ENCODE data around the gene SNAPC1.

DNA sequence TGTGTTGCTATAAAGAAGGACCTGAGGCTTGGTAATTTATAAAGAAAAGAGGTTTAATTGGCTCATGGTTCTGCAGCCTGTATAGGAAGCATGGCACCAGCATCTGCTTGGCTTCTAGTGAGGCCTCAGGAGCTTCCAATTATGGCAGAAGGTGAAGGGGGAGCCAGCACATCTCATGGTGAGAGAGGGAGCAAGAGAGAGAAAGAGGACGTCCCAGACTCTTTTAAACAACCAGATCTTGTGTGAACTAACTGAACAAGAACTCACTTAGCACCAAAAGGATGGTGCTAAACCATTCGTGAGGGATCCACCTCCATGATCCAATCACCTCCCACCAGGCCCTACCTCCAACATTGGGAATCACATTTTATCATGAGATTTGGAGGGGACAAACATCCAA lies 6.1 kb upstream of the SNAPC1 start:
- TF ChIP-seq, protein P1, sequence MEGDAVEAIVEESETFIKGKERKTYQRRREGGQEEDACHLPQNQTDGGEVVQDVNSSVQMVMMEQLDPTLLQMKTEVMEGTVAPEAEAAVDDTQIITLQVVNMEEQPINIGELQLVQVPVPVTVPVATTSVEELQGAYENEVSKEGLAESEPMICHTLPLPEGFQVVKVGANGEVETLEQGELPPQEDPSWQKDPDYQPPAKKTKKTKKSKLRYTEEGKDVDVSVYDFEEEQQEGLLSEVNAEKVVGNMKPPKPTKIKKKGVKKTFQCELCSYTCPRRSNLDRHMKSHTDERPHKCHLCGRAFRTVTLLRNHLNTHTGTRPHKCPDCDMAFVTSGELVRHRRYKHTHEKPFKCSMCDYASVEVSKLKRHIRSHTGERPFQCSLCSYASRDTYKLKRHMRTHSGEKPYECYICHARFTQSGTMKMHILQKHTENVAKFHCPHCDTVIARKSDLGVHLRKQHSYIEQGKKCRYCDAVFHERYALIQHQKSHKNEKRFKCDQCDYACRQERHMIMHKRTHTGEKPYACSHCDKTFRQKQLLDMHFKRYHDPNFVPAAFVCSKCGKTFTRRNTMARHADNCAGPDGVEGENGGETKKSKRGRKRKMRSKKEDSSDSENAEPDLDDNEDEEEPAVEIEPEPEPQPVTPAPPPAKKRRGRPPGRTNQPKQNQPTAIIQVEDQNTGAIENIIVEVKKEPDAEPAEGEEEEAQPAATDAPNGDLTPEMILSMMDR (conservative IDR thresholded peaks at IDR 0.05; ENCODE audit: low read depth, low read length): no peak
- no peak for TF ChIP-seq EZH2 (IDR thresholded peaks at IDR 0.05; ENCODE audit: borderline replicate concordance, low read depth, low read length, poor library complexity, severe bottlenecking)

All from A673 (cell line).